PC-9 (cell line): ENCODE results near the gene PDE4D. TPM values are rescaled to one million over a fixed set of nuclear protein-coding genes. Genes with fewer than 3 reads are reported as not detected.

ENCODE experiments used
- BruUV-seq: library from RNA; stranded (reverse); fragments of 400-500 nt; replicated peaks from 2 replicates; lab custom pipeline; 2021; lab: Mats Ljungman, UMichigan
- CTCF ChIA-PET: fragments of 300-600 bp; sonication (Branson Sonifier 250); formaldehyde crosslinking; loops from one replicate; lab custom pipeline; 2022; ENCODE audit warnings: antibody characterized with exemption; lab: Charles Lee
- POLR2A ChIA-PET: fragments of 300-600 bp; sonication (Branson Sonifier 250); formaldehyde crosslinking; loops from one replicate; lab custom pipeline; 2022; ENCODE audit warnings: antibody characterized with exemption; ENCODE audit not compliant: unreplicated experiment; lab: Charles Lee
- DNase-seq, 2 experiments: peaks; one replicate each; pipeline versions ENCODE4 v3.0.0 to v3.0.0-alpha.2; 2015 to 2022; ENCODE audit warnings: mixed read lengths in 1 of 2
- H2AFZ ChIP-seq: fragments of 200-600 bp; sonication (generic); 2 replicates; pipeline ENCODE4 v1.8.1; 2017; ENCODE audit warnings: antibody characterized with exemption
- H3F3A ChIP-seq: fragments of 200-600 bp; sonication (generic); 2 replicates; pipeline ENCODE4 v1.8.1; 2017; ENCODE audit warnings: antibody characterized with exemption, mild to moderate bottlenecking, low read depth; ENCODE audit not compliant: insufficient read depth
- H3K27ac ChIP-seq: fragments of 200-600 bp; sonication (generic); 2 replicates; pipeline ENCODE4 v1.6.1; 2016; ENCODE audit warnings: mixed run types
- H3K27me3 ChIP-seq: fragments of 200-600 bp; sonication (generic); 2 replicates; pipeline ENCODE4 v1.6.1; 2016; ENCODE audit warnings: low read depth, mixed run types; ENCODE audit not compliant: insufficient read depth
- H3K36me3 ChIP-seq: fragments of 200-600 bp; sonication (generic); 2 replicates; pipeline ENCODE4 v1.6.1; 2016; ENCODE audit warnings: low read depth, mixed run types
- H3K4me1 ChIP-seq: fragments of 200-600 bp; sonication (generic); replicated peaks from 2 replicates; pipeline ENCODE4 v1.6.1; 2016; ENCODE audit warnings: mixed run types; ENCODE audit not compliant: insufficient read depth
- H3K4me2 ChIP-seq: fragments of 200-600 bp; sonication (generic); 2 replicates; pipeline ENCODE4 v1.6.1; 2017; ENCODE audit warnings: mixed run types
- H3K4me3 ChIP-seq: fragments of 200-600 bp; sonication (generic); 2 replicates; pipeline ENCODE4 v1.6.1; 2016; ENCODE audit warnings: mixed run types
- H3K79me2 ChIP-seq: fragments of 200-600 bp; sonication (generic); 2 replicates; pipeline ENCODE4 v1.6.1; 2017; ENCODE audit warnings: low read depth, mixed run types
- H3K9me2 ChIP-seq: fragments of 200-600 bp; sonication (generic); 2 replicates; pipeline ENCODE4 v1.8.1; 2017; ENCODE audit warnings: mild to moderate bottlenecking; ENCODE audit not compliant: insufficient read depth
- H3K9me3 ChIP-seq: fragments of 200-600 bp; sonication (generic); 2 replicates; pipeline ENCODE4 v1.8.1; 2016; ENCODE audit warnings: low read depth; ENCODE audit not compliant: insufficient read depth
- H4K20me1 ChIP-seq: fragments of 200-600 bp; sonication (generic); 2 replicates; pipeline ENCODE4 v1.8.1; 2017; ENCODE audit not compliant: insufficient read depth
- CTCF ChIP-seq: fragments of 200-600 bp; sonication (generic); conservative IDR thresholded peaks from 2 replicates; pipeline ENCODE4 v1.6.1; 2017; ENCODE audit warnings: mixed run types, antibody characterized with exemption, mild to moderate bottlenecking, moderate library complexity
- EZH2 ChIP-seq: fragments of 200-600 bp; sonication (generic); IDR thresholded peaks from 2 replicates; pipeline ENCODE4 v1.8.0; 2017; ENCODE audit warnings: antibody characterized with exemption, low read depth
- intact Hi-C: fragments of 100-400 bp; cut with micrococcal nuclease; formaldehyde crosslinking; loops from one replicate; pipeline ENCODE4 v1.10.0; 2022; ENCODE audit not compliant: unreplicated experiment
- total RNA-seq: library from RNA; stranded (reverse); gene quantifications from 2 replicates; pipeline ENCODE4 v1.2.3, GENCODE V29; 2021

PDE4D gene
- total RNA-seq, 1 experiment from 2014 or later: 9.8 TPM

GRCh38 chr5:59199868-59200267 lies 693.7 kb downstream of the PDE4D start:
- Histone ChIP-seq H3K4me3 (no peak overlapping the region), H3K9me2 (no peaks in the 10 kb centered on the region), H4K20me1 (no peaks in the 10 kb centered on the region), H3K4me2 (no peak overlapping the region), H3F3A (peaks cover 10% of the 10 kb centered on the region), H3K36me3 (no peaks in the 10 kb centered on the region), H3K27ac (no peak overlapping the region), H3K27me3 (no peaks in the 10 kb centered on the region), H3K79me2 (no peaks in the 10 kb centered on the region), H3K4me1 (no peaks in the 10 kb centered on the region), H3K9me3 (no peaks in the 10 kb centered on the region), H2AFZ (no peak overlapping the region)
- TF ChIP-seq CTCF (no peak), EZH2 (no peak)
- DNase-seq: no peak
- CTCF ChIA-PET: no interaction called here
- intact Hi-C loops: no loop called here
- POLR2A ChIA-PET: no interaction called here
- BruUV-seq: no TSS peak

GRCh38 chr5:59198832-59199231 lies 694.7 kb downstream of the PDE4D start:
- H3K27ac ChIP-seq: no peak overlapping the region
- H3K4me2 ChIP-seq: no peak overlapping the region
- TF ChIP-seq CTCF (no peak), EZH2 (no peak)
- BruUV-seq: no TSS peak
- peaks cover 10% of the 10 kb centered on the region for H3F3A ChIP-seq
- no peaks in the 10 kb centered on the region for H3K27me3 ChIP-seq
- intact Hi-C loops: no loop called here
- no peaks in the 10 kb centered on the region for H3K36me3 ChIP-seq
- H3K4me1 ChIP-seq: peaks cover 6% of the 10 kb centered on the region
- H3K79me2 ChIP-seq: no peaks in the 10 kb centered on the region
- H4K20me1 ChIP-seq: no peaks in the 10 kb centered on the region
- no peaks in the 10 kb centered on the region for H3K9me2 ChIP-seq
- H3K9me3 ChIP-seq: no peaks in the 10 kb centered on the region
- no peak overlapping the region for H3K4me3 ChIP-seq
- ChIA-PET CTCF (no interaction called here), POLR2A (no interaction called here)
- no peak for DNase-seq
- H2AFZ ChIP-seq: no peak overlapping the region

- Histone ChIP-seq H3K4me3 (no peak overlapping the region), H3K79me2 (no peaks in the 10 kb centered on the region), H4K20me1 (no peaks in the 10 kb centered on the region), H3K27me3 (no peaks in the 10 kb centered on the region), H3K27ac (no peak overlapping the region), H3K9me2 (no peaks in the 10 kb centered on the region), H3K4me1 (peaks cover 11% of the 10 kb centered on the region), H2AFZ (no peak overlapping the region), H3K4me2 (no peak overlapping the region), H3F3A (peaks cover 14% of the 10 kb centered on the region), H3K9me3 (no peaks in the 10 kb centered on the region), H3K36me3 (no peaks in the 10 kb centered on the region)
- POLR2A ChIA-PET: no interaction called here
- CTCF ChIA-PET: no interaction called here
- no TSS peak for BruUV-seq
- DNase-seq: no peak
- TF ChIP-seq EZH2 (no peak), CTCF (no peak)
- intact Hi-C loops: no loop called here
Measured at GRCh38 chr5:59198365-59198764, 695.2 kb downstream of the PDE4D start.
